Stimulated activated CD8-positive, alpha-beta memory T cell treated with anti-CD3 and anti-CD28 coated beads, Interleukin-12 subunit alpha, Interleukin-12 subunit beta, amount 100 ng/mL, for 24 hours (primary cell): ENCODE data around the gene SYT2.
"Not testable (repeated sequence)": the region's sequence is repeated elsewhere in the genome, so short reads cannot be mapped to it uniquely, and the experiment has no call there.

Experiments
- DNase-seq: peaks from one replicate; pipeline ENCODE4 v3.0.0-alpha.2; 2020; ENCODE audit errors: extremely low read depth

SYT2 gene

GRCh38 chr1:202569393-202570322 is 140.6 kb downstream of the SYT2 start:
- no peak for DNase-seq

- no peak for DNase-seq
These were observed 141.4 kb downstream of the SYT2 start for GRCh38 chr1:202568826-202569225.

- no peak for DNase-seq
These were observed 141.8 kb downstream of the SYT2 start for GRCh38 chr1:202568410-202568809.

- DNase-seq, result no peak
These were observed 142.5 kb downstream of the SYT2 start for GRCh38 chr1:202567738-202568137.

GRCh38 chr1:202565890-202566602 is 144.2 kb downstream of the SYT2 start:
- DNase-seq, result no peak

- no peak for DNase-seq
These were observed 145.2 kb downstream of the SYT2 start for GRCh38 chr1:202564958-202565495.

GRCh38 chr1:202563818-202564217 is 146.4 kb downstream of the SYT2 start:
- DNase-seq, result no peak

GRCh38 chr1:202562444-202563060 is 147.7 kb downstream of the SYT2 start:
- DNase-seq, result no peak

- DNase-seq, result no peak
These were observed 148.4 kb downstream of the SYT2 start for GRCh38 chr1:202561726-202562443.

GRCh38 chr1:202561240-202561639 is 149.0 kb downstream of the SYT2 start:
- no peak for DNase-seq

- DNase-seq, result not testable (repeated sequence)
These were observed 152.6 kb downstream of the SYT2 start for GRCh38 chr1:202557662-202558061.

GRCh38 chr1:202556037-202556436 is 154.2 kb downstream of the SYT2 start:
- not testable (repeated sequence) for DNase-seq

- not testable (repeated sequence) for DNase-seq
These were observed 155.6 kb downstream of the SYT2 start for GRCh38 chr1:202554619-202555018.

- DNase-seq, result no peak
These were observed 156.7 kb downstream of the SYT2 start for GRCh38 chr1:202553560-202554038.

- not testable (repeated sequence) for DNase-seq
These were observed 157.2 kb downstream of the SYT2 start for GRCh38 chr1:202553078-202553477.

- DNase-seq, result not testable (repeated sequence)
These were observed 157.6 kb downstream of the SYT2 start for GRCh38 chr1:202552615-202553014.

GRCh38 chr1:202551683-202552082 is 158.6 kb downstream of the SYT2 start:
- DNase-seq, result no peak

GRCh38 chr1:202550088-202550487 is 160.2 kb downstream of the SYT2 start:
- not testable (repeated sequence) for DNase-seq

GRCh38 chr1:202547215-202547614 is 163.0 kb downstream of the SYT2 start:
- DNase-seq, result no peak

- DNase-seq, result not testable (repeated sequence)
These were observed 163.5 kb downstream of the SYT2 start for GRCh38 chr1:202546796-202547195.

- DNase-seq, result not testable (repeated sequence)
These were observed 163.9 kb downstream of the SYT2 start for GRCh38 chr1:202546377-202546776.
